ENCODE results near the gene ARSG. TPM values are rescaled to one million over a fixed set of nuclear protein-coding genes. Genes with fewer than 3 reads are reported as not detected.
A peak's percentile ranks its signal among the peaks of the same experiment; 100 is the strongest.

The ARSG gene
- 2.5 TPM for polyA plus RNA-seq (2012; ENCODE audit: insufficient read depth, insufficient read length, low read depth)

- TF ChIP-seq, protein P1, sequence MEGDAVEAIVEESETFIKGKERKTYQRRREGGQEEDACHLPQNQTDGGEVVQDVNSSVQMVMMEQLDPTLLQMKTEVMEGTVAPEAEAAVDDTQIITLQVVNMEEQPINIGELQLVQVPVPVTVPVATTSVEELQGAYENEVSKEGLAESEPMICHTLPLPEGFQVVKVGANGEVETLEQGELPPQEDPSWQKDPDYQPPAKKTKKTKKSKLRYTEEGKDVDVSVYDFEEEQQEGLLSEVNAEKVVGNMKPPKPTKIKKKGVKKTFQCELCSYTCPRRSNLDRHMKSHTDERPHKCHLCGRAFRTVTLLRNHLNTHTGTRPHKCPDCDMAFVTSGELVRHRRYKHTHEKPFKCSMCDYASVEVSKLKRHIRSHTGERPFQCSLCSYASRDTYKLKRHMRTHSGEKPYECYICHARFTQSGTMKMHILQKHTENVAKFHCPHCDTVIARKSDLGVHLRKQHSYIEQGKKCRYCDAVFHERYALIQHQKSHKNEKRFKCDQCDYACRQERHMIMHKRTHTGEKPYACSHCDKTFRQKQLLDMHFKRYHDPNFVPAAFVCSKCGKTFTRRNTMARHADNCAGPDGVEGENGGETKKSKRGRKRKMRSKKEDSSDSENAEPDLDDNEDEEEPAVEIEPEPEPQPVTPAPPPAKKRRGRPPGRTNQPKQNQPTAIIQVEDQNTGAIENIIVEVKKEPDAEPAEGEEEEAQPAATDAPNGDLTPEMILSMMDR (IDR thresholded peaks at IDR 0.05; ENCODE audit: low read depth, low read length), result no peak
- H3K9me3 ChIP-seq, result no peaks in the 10 kb centered on the region
- H3K27me3 ChIP-seq, result no peaks in the 10 kb centered on the region
- peaks cover 6% of the 10 kb centered on the region for H3K4me1 ChIP-seq
- peak within 1 kb of the TSS; percentile 86 for H3K4me3 ChIP-seq (ENCODE audit: low read depth, low read length)
- peak; percentile 92 for DNase-seq
- no peaks in the 10 kb centered on the region for H3K36me3 ChIP-seq
These were observed at the start of gene ARSG, which contains the start of gene SLC16A6 for GRCh38 chr17:68290955-68291835. Gene ARSG (plus strand): TSS chr17:68291495. CDS start chr17:68307494, 15,999 bp downstream. Gene SLC16A6 (minus strand): TSS chr17:68291127. CDS start chr17:68278320, 12,807 bp downstream.

GRCh38 chr17:68246271-68247028 is 44.8 kb upstream of the ARSG start:
- Histone ChIP-seq H3K4me3 (ENCODE audit: low read depth, low read length) (no peak overlapping the region), H3K27me3 (no peaks in the 10 kb centered on the region), H3K4me1 (no peaks in the 10 kb centered on the region), H3K36me3 (no peaks in the 10 kb centered on the region), H3K9me3 (no peaks in the 10 kb centered on the region)
- TF ChIP-seq, protein P1 (IDR thresholded peaks at IDR 0.05; ENCODE audit: low read depth, low read length), result no peak
- DNase-seq, result no peak

- TF ChIP-seq, protein P1 (IDR thresholded peaks at IDR 0.05; ENCODE audit: low read depth, low read length), result no peak
- no peaks in the 10 kb centered on the region for H3K27me3 ChIP-seq
- peak; percentile 97 for DNase-seq
- peak within 1 kb of the TSS; percentile 77 for H3K4me3 ChIP-seq (ENCODE audit: low read depth, low read length)
- H3K4me1 ChIP-seq, result no peaks in the 10 kb centered on the region
- H3K9me3 ChIP-seq, result no peaks in the 10 kb centered on the region
- H3K36me3 ChIP-seq, result no peaks in the 10 kb centered on the region
These were observed 43.7 kb upstream of the ARSG start, which contains the start of gene AMZ2 for GRCh38 chr17:68247445-68248198. Gene AMZ2 (plus strand): TSS chr17:68248043. CDS start chr17:68250188, 2,145 bp downstream.

- no peaks in the 10 kb centered on the region for H3K36me3 ChIP-seq
- H3K4me1 ChIP-seq, result no peaks in the 10 kb centered on the region
These were observed 43.0 kb upstream of the ARSG start for GRCh38 chr17:68248199-68248825.

DNA sequence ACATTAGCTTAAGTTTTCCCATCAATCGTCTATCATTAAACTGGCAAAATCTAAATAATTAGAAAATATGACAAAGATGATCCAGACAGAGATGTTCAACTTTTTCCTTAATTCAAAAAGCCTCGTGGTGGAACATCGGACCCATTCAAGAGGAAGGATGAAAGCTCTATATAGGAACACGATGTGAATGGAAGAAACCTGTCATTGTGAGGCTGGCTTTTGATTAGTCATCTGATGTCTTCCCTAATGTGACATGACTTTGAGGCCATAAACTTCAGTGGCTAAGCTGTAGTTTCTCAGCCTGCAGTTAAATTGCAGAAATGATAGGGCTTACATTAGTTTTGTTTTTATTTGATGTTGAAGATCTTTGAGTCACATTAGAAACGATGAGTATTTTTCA is 42.4 kb upstream of the ARSG start:
- H3K4me3 ChIP-seq (ENCODE audit: low read depth, low read length), result peak overlapping the region; percentile 77
- H3K36me3 ChIP-seq, result no peaks in the 10 kb centered on the region
- H3K9me3 ChIP-seq, result no peaks in the 10 kb centered on the region
- no peaks in the 10 kb centered on the region for H3K27me3 ChIP-seq
- no peak for DNase-seq
- no peaks in the 10 kb centered on the region for H3K4me1 ChIP-seq
- TF ChIP-seq, protein P1 (IDR thresholded peaks at IDR 0.05; ENCODE audit: low read depth, low read length), result no peak

More at GRCh38 chr17:68248199-68248825, 43.0 kb upstream of the ARSG start:
- TF ChIP-seq, protein P1 (IDR thresholded peaks at IDR 0.05; ENCODE audit: low read depth, low read length), result no peak
- Histone ChIP-seq H3K4me3 (ENCODE audit: low read depth, low read length) (peak overlapping the region; percentile 77), H3K27me3 (no peaks in the 10 kb centered on the region), H3K9me3 (no peaks in the 10 kb centered on the region)
- peak; percentile 84 for DNase-seq
